HepG2 (cell line): ENCODE data around the gene ADAM29. TPM values are rescaled to one million over a fixed set of nuclear protein-coding genes. Genes with fewer than 3 reads are reported as not detected.

Source experiments
- ATAC-seq: fragments of 200-7000 bp; cut with Tn5 transposase; 3 replicates; pipeline ENCODE4 v1.9.1; 2020; ENCODE audit warnings: mild to moderate bottlenecking, moderate library complexity
- BruUV-seq: library from RNA; stranded (reverse); fragments of 400-500 nt; replicated peaks from 2 replicates; lab custom pipeline; 2021; lab: Mats Ljungman, UMichigan
- CTCF ChIA-PET: fragments of 300-600 bp; formaldehyde crosslinking; extraction: SDS; loops from one replicate; lab custom pipeline; 2021; ENCODE audit warnings: low total read pairs, inconsistent platforms, low intra/inter-chr PET ratio; lab: Yijun Ruan, JAX
- POLR2A ChIA-PET: fragments of 350-600 bp; sonication (Branson Sonifier 250); formaldehyde crosslinking; loops from one replicate; lab custom pipeline; 2020; ENCODE audit warnings: antibody characterized with exemption, inconsistent platforms; lab: Yijun Ruan, JAX
- DNase-seq: peaks from one replicate; pipeline ENCODE4 v3.0.0-alpha.2; 2015; ENCODE audit warnings: low spot score
- FAIRE-seq: peaks from 3 replicates; lab custom pipeline; 2011; peaks lifted over from hg19 to GRCh38; lab: Jason Lieb, UNC
- H2AFZ ChIP-seq: one replicate; pipeline ENCODE4 v1.6.1; 2011; ENCODE audit warnings: low read length, inconsistent platforms
- H3K27ac ChIP-seq: fragments of 300-600 bp; 3 replicates; pipeline ENCODE4 v1.8.0; 2011; ENCODE audit warnings: mixed run types, mild to moderate bottlenecking, mixed read lengths, low read length, inconsistent platforms; ENCODE audit not compliant: insufficient read depth; ENCODE audit errors: extremely low read length
- H3K27me3 ChIP-seq, 2 experiments: fragments of 200-600 bp in 1 of 2; 2 replicates in 1 of 2; 3 replicates in 1 of 2; pipeline versions ENCODE4 v1.6.0 to v1.8.0; 2011; ENCODE audit warnings: low read length in 2 of 2, mild to moderate bottlenecking in 2 of 2, moderate library complexity in 2 of 2, inconsistent platforms in 1 of 2; ENCODE audit not compliant: insufficient read depth in 2 of 2, control insufficient read depth in 1 of 2
- H3K36me3 ChIP-seq, 2 experiments: fragments of 200-600 bp in 1 of 2; replicated peaks in 1 of 2; 2 replicates in 1 of 2; 3 replicates in 1 of 2; pipeline versions ENCODE4 v1.5.1 to v1.8.0; 2011; ENCODE audit warnings: low read length in 2 of 2, inconsistent platforms in 1 of 2; ENCODE audit not compliant: insufficient read depth in 2 of 2, control insufficient read depth in 1 of 2
- H3K4me1 ChIP-seq: 2 replicates; pipeline ENCODE4 v1.5.1; 2012; ENCODE audit warnings: low read length, inconsistent platforms; ENCODE audit not compliant: insufficient read depth
- H3K4me2 ChIP-seq: 2 replicates; pipeline ENCODE4 v1.6.0; 2011; ENCODE audit warnings: low read depth, low read length, inconsistent platforms
- H3K4me3 ChIP-seq, 3 experiments: fragments of 200-600 bp in 1 of 3; sonication (generic), shearing (Covaris generic) in 1 of 3; replicated peaks in 1 of 3; 2 replicates each; pipeline ENCODE4 v1.5.1; 2011 to 2016; ENCODE audit warnings: low read length in 3 of 3, inconsistent platforms in 2 of 3, low read depth in 2 of 3, mild to moderate bottlenecking in 2 of 3, control low read depth in 1 of 3, mixed read lengths in 1 of 3; ENCODE audit not compliant: insufficient read depth in 1 of 3
- H3K79me2 ChIP-seq: one replicate; pipeline ENCODE4 v1.6.1; 2011; ENCODE audit warnings: low read length, inconsistent platforms; ENCODE audit not compliant: insufficient read depth
- H3K9ac ChIP-seq: 2 replicates; pipeline ENCODE4 v1.6.0; 2011; ENCODE audit warnings: mild to moderate bottlenecking, low read depth, low read length, inconsistent platforms; ENCODE audit not compliant: insufficient read depth
- H3K9me3 ChIP-seq: 2 replicates; pipeline ENCODE4 v1.5.1; 2012; ENCODE audit warnings: mild to moderate bottlenecking, low read length
- H4K20me1 ChIP-seq: 2 replicates; pipeline ENCODE4 v1.6.0; 2011; ENCODE audit warnings: inconsistent platforms, mild to moderate bottlenecking, low read length, moderate library complexity; ENCODE audit not compliant: insufficient read depth
- ATF7 ChIP-seq, 2 experiments: fragments of 450-650 bp in 1 of 2; sonication (generic) in 1 of 2; formaldehyde crosslinking in 1 of 2; IDR thresholded peaks; 2 replicates each; pipeline versions ENCODE4 v1.4.0 to v1.6.1; 2016 to 2020; ENCODE audit warnings: antibody characterized with exemption in 1 of 2, mild to moderate bottlenecking in 1 of 2, missing genetic modification reagents in 1 of 2
- BCL6 ChIP-seq: IDR thresholded peaks from 2 replicates; pipeline ENCODE4 v1.6.1; 2016; ENCODE audit warnings: missing genetic modification reagents, missing compliant biosample characterization
- FOXJ3 ChIP-seq: sonication (generic); formaldehyde crosslinking; IDR thresholded peaks from 2 replicates; pipeline ENCODE4 v1.4.0; 2020; ENCODE audit warnings: missing genetic modification reagents, mild to moderate bottlenecking, borderline replicate concordance
- FOXM1 ChIP-seq: sonication (generic); formaldehyde crosslinking; IDR thresholded peaks from 2 replicates; pipeline ENCODE4 v1.5.0; 2020; ENCODE audit warnings: missing genetic modification reagents
- HMG20A ChIP-seq: IDR thresholded peaks from 2 replicates; pipeline ENCODE4 v1.6.1; 2016; ENCODE audit warnings: borderline replicate concordance
- HNF4G ChIP-seq, 2 experiments: sonication (generic) in 1 of 2; formaldehyde crosslinking in 1 of 2; IDR thresholded peaks; 2 replicates each; pipeline versions ENCODE4 v1.4.0 to v1.6.1; 2011 to 2020; ENCODE audit warnings: borderline replicate concordance in 2 of 2, low read depth in 2 of 2, mild to moderate bottlenecking in 2 of 2, low read length in 1 of 2, missing genetic modification reagents in 1 of 2, moderate library complexity in 1 of 2
- IKZF5 ChIP-seq: IDR thresholded peaks from 2 replicates; pipeline ENCODE4 v1.6.1; 2018; ENCODE audit warnings: missing genetic modification reagents, mild to moderate bottlenecking, missing compliant biosample characterization
- KDM5A ChIP-seq: fragments of 200-600 bp; sonication (generic); IDR thresholded peaks from 2 replicates; pipeline ENCODE4 v1.7.0; 2018; ENCODE audit warnings: antibody characterized with exemption, mild to moderate bottlenecking, low read length, borderline replicate concordance
- KLF9 ChIP-seq: IDR thresholded peaks from 2 replicates; pipeline ENCODE4 v1.6.1; 2016; ENCODE audit warnings: low read depth
- NFKB2 ChIP-seq: sonication (generic); formaldehyde crosslinking; IDR thresholded peaks from 2 replicates; pipeline ENCODE4 v1.4.0; 2020; ENCODE audit warnings: missing genetic modification reagents, borderline replicate concordance
- SIX1 ChIP-seq: sonication (generic); formaldehyde crosslinking; IDR thresholded peaks from 2 replicates; pipeline ENCODE4 v1.4.0; 2020; ENCODE audit warnings: missing genetic modification reagents, borderline replicate concordance
- ZKSCAN8 ChIP-seq: IDR thresholded peaks from 2 replicates; pipeline ENCODE4 v1.6.1; 2016; ENCODE audit warnings: borderline replicate concordance, missing genetic modification reagents, missing compliant biosample characterization
- ZMAT3 ChIP-seq: sonication (generic); formaldehyde crosslinking; conservative IDR thresholded peaks from 2 replicates; pipeline ENCODE4 v1.7.0; 2021; ENCODE audit warnings: missing genetic modification reagents
- ZNF572 ChIP-seq: sonication (generic); formaldehyde crosslinking; IDR thresholded peaks from 2 replicates; pipeline ENCODE4 v1.5.1; 2020; ENCODE audit warnings: mild to moderate bottlenecking, missing genetic modification reagents
- ZNF672 ChIP-seq: sonication (generic); formaldehyde crosslinking; IDR thresholded peaks from 2 replicates; pipeline ENCODE4 v1.8.1; 2022; ENCODE audit warnings: missing genetic modification reagents
- ZNF816 ChIP-seq: sonication (generic); formaldehyde crosslinking; IDR thresholded peaks from 2 replicates; pipeline ENCODE4 v1.8.0; 2022; ENCODE audit warnings: missing genetic modification reagents, mild to moderate bottlenecking, borderline replicate concordance
- WGBS: methylation state at CpG from one replicate; pipeline ENCODE4 v1.1.6; 2017; ENCODE audit warnings: low lambda C conversion rate; 5-methylcytosine and 5-hydroxymethylcytosine counted together
- in situ Hi-C: cut with HindIII; loops from 2 replicates; pipeline ENCODE4 v1.10.0; 2017; ENCODE audit warnings: low pct_unique_long_range_greater_than_20kb; ENCODE audit not compliant: extremely low pct_ligation_motif_present
- intact Hi-C: fragments of 100-400 bp; cut with micrococcal nuclease; formaldehyde crosslinking; loops from one replicate; pipeline ENCODE4 v1.10.0; 2022; ENCODE audit not compliant: unreplicated experiment
- polyA plus RNA-seq, 8 experiments: library from polyadenylated mRNA; depleted of rRNA in 3 of 8; stranded (reverse) in 7 of 8; unstranded in 1 of 8; fragments of >200 nt; fragmentation: Illumina TruSeq in 4 of 8; extraction: Trizol in 4 of 8; gene quantifications; 2 replicates each; pipeline versions ENCODE4 v1.2.1 to v1.2.3, GENCODE V29; 2011 to 2016; ENCODE audit warnings: low read depth in 4 of 8, missing spikeins in 1 of 8, mixed read lengths in 1 of 8; ENCODE audit not compliant: insufficient read depth in 1 of 8
- total RNA-seq, 5 experiments: library from RNA; depleted of rRNA; stranded (reverse); fragments of >200 nt; fragmentation: Illumina TruSeq; extraction: Trizol; gene quantifications; 2 replicates each; pipeline ENCODE4 v1.2.3, GENCODE V29; 2016; ENCODE audit warnings: low read depth in 1 of 5

The ADAM29 gene
- total and polyA plus RNA-seq, 2 of the 13 experiments (the other 11 are each of a cell fraction or from before 2014, with no cell fraction given): not detected

GRCh38 chr4:174948826-174949225 lies 30.7 kb downstream of the ADAM29 start:
- Histone ChIP-seq H3K4me2 (no peak overlapping the region), H3K79me2 (no peaks in the 10 kb centered on the region), H3K27me3 (no peaks in the 10 kb centered on the region), H3K9ac (no peak overlapping the region), H3K4me3 (no peak overlapping the region), H3K4me1 (no peaks in the 10 kb centered on the region), H4K20me1 (no peaks in the 10 kb centered on the region), H3K36me3 (no peaks in the 10 kb centered on the region), H2AFZ (no peak overlapping the region), H3K9me3 (peaks cover 62% of the 10 kb centered on the region), H3K27ac (no peak overlapping the region)
- ATAC-seq (no peak), DNase-seq (no peak), FAIRE-seq (no peak)
- intact Hi-C loops (no loop called here), in situ Hi-C loops (no loop called here)
- no peak for TF ChIP-seq FOXM1 (CRISPR knock-in tag)
- TF ChIP-seq ZMAT3 (CRISPR knock-in tag): no peak
- CTCF ChIA-PET: no interaction called here
- no TSS peak for BruUV-seq
- 29% methylated on average over 6 of the region's 8 CpGs for WGBS
- POLR2A ChIA-PET: no interaction called here

- Histone ChIP-seq H3K36me3 (no peaks in the 10 kb centered on the region), H3K27ac (no peak overlapping the region), H2AFZ (no peak overlapping the region), H3K4me3 (no peak overlapping the region), H3K9me3 (peaks cover 76% of the 10 kb centered on the region), H4K20me1 (no peaks in the 10 kb centered on the region), H3K4me1 (no peaks in the 10 kb centered on the region), H3K27me3 (no peaks in the 10 kb centered on the region), H3K79me2 (no peaks in the 10 kb centered on the region), H3K9ac (no peak overlapping the region), H3K4me2 (no peak overlapping the region)
- ATAC-seq: no peak
- TF ChIP-seq BCL6 (CRISPR knock-in tag) (no peak), HMG20A (CRISPR knock-in tag) (no peak), NFKB2 (no peak), FOXJ3 (CRISPR knock-in tag) (no peak), ZNF572 (CRISPR knock-in tag) (no peak), KDM5A (no peak), IKZF5 (CRISPR knock-in tag) (no peak), ZNF816 (no peak), ZNF672 (no peak), ATF7 (IDR thresholded peaks at IDR 0.05) (no peak), ATF7 (CRISPR knock-in tag; IDR thresholded peaks at IDR 0.05) (no peak), SIX1 (no peak), HNF4G (IDR thresholded peaks at IDR 0.05; ENCODE audit: borderline replicate concordance, low read depth, low read length) (no peak), HNF4G (CRISPR knock-in tag; IDR thresholded peaks at IDR 0.05; ENCODE audit: borderline replicate concordance, low read depth) (no peak), ZKSCAN8 (CRISPR knock-in tag) (no peak), KLF9 (no peak)
- 0% methylated on average over 3 of the region's 3 CpGs for WGBS
- no TSS peak for BruUV-seq
- DNase-seq: no peak
- ChIA-PET CTCF (no interaction called here), POLR2A (no interaction called here)
- intact Hi-C loops: no loop called here
- no peak for FAIRE-seq
- in situ Hi-C loops: no loop called here
These were observed 54.8 kb downstream of the ADAM29 start for GRCh38 chr4:174972911-174973310.
